PFSK-1 (cell line): Measurements from ENCODE around the gene GPC3.

Source experiments
- FOXP2 ChIP-seq: optimal IDR thresholded peaks from 2 replicates; pipeline ENCODE3; 2011; ENCODE audit warnings: borderline replicate concordance, control low read depth, inconsistent platforms; ENCODE audit not compliant: insufficient read depth; ENCODE audit errors: extremely low read length, extremely low read depth
- POLR2AphosphoS5 ChIP-seq: IDR thresholded peaks from 2 replicates; pipeline ENCODE4 v1.6.1; 2012; ENCODE audit warnings: low read depth, mild to moderate bottlenecking, control low read depth, low read length, moderate library complexity
- SIN3A ChIP-seq: IDR thresholded peaks from 2 replicates; pipeline ENCODE4 v1.6.1; 2012; ENCODE audit warnings: mild to moderate bottlenecking, low read length, moderate library complexity, borderline replicate concordance; ENCODE audit not compliant: insufficient read depth
- TAF1 ChIP-seq: IDR thresholded peaks from 2 replicates; pipeline ENCODE4 v1.6.1; 2012; ENCODE audit warnings: low read length, control low read depth, borderline replicate concordance; ENCODE audit not compliant: insufficient read depth
- TF ChIP-seq, protein P1 (sequence below), 2 experiments: IDR thresholded peaks; 2 replicates each; pipeline versions ENCODE4 v1.6.1 to v1.8.0; 2011 to 2012; ENCODE audit warnings: low read depth in 2 of 2, low read length in 2 of 2, control low read depth in 1 of 2, inconsistent platforms in 1 of 2, mild to moderate bottlenecking in 1 of 2, moderate library complexity in 1 of 2; ENCODE audit not compliant: insufficient read depth in 1 of 2

GPC3 gene

GRCh38 chrX:133588827-133589226 lies 396.6 kb downstream of the GPC3 start:
- TF ChIP-seq POLR2AphosphoS5 (no peak), FOXP2 (no peak), TAF1 (no peak), SIN3A (no peak)
- TF ChIP-seq, protein P1, sequence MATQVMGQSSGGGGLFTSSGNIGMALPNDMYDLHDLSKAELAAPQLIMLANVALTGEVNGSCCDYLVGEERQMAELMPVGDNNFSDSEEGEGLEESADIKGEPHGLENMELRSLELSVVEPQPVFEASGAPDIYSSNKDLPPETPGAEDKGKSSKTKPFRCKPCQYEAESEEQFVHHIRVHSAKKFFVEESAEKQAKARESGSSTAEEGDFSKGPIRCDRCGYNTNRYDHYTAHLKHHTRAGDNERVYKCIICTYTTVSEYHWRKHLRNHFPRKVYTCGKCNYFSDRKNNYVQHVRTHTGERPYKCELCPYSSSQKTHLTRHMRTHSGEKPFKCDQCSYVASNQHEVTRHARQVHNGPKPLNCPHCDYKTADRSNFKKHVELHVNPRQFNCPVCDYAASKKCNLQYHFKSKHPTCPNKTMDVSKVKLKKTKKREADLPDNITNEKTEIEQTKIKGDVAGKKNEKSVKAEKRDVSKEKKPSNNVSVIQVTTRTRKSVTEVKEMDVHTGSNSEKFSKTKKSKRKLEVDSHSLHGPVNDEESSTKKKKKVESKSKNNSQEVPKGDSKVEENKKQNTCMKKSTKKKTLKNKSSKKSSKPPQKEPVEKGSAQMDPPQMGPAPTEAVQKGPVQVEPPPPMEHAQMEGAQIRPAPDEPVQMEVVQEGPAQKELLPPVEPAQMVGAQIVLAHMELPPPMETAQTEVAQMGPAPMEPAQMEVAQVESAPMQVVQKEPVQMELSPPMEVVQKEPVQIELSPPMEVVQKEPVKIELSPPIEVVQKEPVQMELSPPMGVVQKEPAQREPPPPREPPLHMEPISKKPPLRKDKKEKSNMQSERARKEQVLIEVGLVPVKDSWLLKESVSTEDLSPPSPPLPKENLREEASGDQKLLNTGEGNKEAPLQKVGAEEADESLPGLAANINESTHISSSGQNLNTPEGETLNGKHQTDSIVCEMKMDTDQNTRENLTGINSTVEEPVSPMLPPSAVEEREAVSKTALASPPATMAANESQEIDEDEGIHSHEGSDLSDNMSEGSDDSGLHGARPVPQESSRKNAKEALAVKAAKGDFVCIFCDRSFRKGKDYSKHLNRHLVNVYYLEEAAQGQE (IDR thresholded peaks at IDR 0.05; ENCODE audit: insufficient read depth in 1 of 2, low read depth in 2 of 2, low read length in 2 of 2) = no peak

DNA sequence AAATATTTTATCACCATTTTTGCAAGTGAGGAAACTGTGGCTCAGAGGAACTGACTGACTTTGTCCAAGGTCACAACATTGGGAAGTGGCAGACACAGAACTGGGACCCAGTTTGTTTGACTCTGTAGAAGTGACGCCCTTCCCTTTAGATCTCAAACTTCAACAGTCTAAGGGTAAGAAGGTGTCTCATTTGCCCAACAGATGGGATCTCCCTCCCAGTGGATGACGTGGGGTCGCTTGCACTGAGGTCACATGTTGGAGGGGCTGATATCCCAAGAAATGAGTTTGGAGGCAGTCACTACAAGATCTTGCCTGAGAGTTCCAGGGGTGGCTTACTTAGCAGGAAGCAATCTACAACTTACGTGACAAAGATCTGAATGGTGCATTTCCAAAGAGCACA lies 397.6 kb downstream of the GPC3 start:
- TF ChIP-seq, protein P1 (IDR thresholded peaks at IDR 0.05; ENCODE audit: insufficient read depth in 1 of 2, low read depth in 2 of 2, low read length in 2 of 2) = no peak
- TF ChIP-seq POLR2AphosphoS5 (no peak), FOXP2 (no peak), SIN3A (no peak), TAF1 (no peak)

- no peak for TF ChIP-seq POLR2AphosphoS5
- TF ChIP-seq SIN3A = no peak
- no peak for TF ChIP-seq TAF1
- TF ChIP-seq FOXP2 = no peak
- TF ChIP-seq, protein P1 (IDR thresholded peaks at IDR 0.05; ENCODE audit: insufficient read depth in 1 of 2, low read depth in 2 of 2, low read length in 2 of 2) = no peak
These were observed 398.3 kb downstream of the GPC3 start for GRCh38 chrX:133587071-133587470.

GRCh38 chrX:133586443-133586842 lies 399.0 kb downstream of the GPC3 start:
- TF ChIP-seq SIN3A (no peak), POLR2AphosphoS5 (no peak), TAF1 (no peak), FOXP2 (no peak)
- TF ChIP-seq, protein P1 (IDR thresholded peaks at IDR 0.05; ENCODE audit: insufficient read depth in 1 of 2, low read depth in 2 of 2, low read length in 2 of 2) = no peak

DNA sequence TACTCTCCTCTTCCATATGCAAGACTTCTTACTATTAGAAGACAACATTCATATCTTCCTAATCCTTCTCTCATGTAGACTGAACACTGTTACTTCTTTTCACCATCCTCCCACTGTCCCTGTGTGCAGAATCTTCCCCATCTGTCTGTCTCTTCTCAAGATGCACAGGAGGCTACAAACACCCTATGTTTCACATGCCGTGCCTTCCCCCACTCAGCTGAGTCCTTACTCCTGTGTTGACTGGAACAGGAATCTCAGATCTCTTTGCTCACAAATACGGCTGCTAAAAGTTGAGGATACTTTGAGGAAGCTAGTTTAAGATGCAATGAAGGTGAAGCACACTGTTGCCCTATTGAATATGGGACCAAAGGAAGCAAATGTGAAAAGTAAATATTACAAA lies 401.6 kb downstream of the GPC3 start:
- TF ChIP-seq POLR2AphosphoS5 = no peak
- TF ChIP-seq SIN3A = no peak
- TF ChIP-seq, protein P1 (IDR thresholded peaks at IDR 0.05; ENCODE audit: insufficient read depth in 1 of 2, low read depth in 2 of 2, low read length in 2 of 2) = no peak
- no peak for TF ChIP-seq FOXP2
- no peak for TF ChIP-seq TAF1
